NCI-H774 (cell line): ENCODE measurements around the gene MBD4.
"Not testable (repeated sequence)": the region's sequence is repeated elsewhere in the genome, so short reads cannot be mapped to it uniquely, and the experiment has no call there.

Experiments
- DNase-seq: peaks from one replicate; lab custom pipeline; 2025; lab: John Stamatoyannopoulos, UW

MBD4 gene

DNA sequence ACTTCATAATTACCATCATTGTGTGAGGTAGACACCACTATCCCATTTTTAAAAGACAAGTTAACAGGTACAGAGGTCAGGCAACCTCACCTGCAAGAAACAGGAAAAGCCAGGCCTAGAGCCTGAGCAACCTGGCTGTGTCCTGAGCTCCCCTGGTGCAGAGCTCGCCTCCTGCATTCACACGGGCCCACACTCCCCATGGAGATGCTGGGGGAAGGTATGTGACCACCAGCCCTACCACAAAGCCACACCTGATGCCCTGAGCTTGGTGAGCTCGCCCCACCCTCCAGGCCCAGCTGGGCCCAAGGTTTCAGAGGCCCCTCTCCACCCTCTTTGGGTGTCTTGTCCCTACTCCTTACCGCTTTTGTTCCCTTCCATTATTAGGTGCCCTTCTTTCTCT, 10.1 kb downstream of the MBD4 start:
- no peak for DNase-seq

DNA sequence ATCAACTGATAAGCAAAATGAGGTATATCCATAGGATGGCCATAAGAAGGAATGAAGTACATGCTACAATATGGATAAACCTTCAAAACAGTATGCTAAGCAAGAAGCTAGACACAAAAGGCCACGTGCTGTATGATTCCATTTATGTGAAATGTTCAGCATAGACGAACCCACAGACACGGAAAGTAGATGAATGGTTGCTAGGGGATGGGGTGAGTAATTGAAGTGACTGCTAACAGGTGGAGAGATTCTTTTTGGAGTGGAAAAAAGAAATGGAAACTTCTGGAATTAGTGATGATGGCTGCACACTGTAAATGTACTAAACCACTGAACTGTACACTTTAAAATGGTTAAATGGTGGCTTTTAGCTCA, 10.7 kb downstream of the MBD4 start:
- DNase-seq: no peak

DNA sequence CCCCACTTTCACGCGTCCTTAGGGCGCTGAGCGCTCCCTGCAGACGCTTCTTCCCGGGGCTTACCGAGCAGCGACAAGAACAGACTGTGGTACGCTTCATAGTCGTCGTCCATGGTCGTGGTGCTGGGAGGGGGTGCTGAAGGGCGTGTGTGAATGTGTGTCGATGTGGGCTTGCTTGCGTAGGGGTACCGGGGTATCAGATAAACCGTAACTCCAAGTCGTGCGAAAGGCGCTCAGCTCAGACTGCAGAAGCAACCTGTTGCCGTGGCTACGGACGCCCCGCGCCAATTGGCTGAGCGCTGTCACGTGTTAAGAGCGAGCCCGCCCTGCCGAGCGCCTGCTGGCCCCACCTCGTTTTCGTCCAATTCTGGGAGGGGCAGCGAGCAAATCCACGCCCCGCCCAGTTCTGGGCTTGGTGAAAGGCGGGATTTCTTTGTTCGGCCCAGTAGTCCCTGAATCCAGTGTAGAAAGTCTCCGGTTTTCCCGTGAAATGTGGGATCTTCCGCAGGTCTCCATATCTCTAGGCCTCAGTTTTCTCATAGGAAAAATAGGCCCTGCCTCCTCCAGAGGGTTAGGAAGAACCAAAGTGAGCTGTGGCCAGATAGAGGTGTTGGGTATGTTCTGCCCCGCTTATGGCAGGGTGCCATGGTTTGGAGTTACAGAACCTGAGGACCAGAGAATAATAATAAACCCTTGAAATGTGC, 11.2 kb downstream of the MBD4 start, which contains the start of gene EFCAB12:
TSS of gene EFCAB12 (minus strand) at position 261 of the 704 bp plus-strand sequence. CDS start at position 113, 148 bp downstream.
- peak; percentile 96 for DNase-seq

DNA sequence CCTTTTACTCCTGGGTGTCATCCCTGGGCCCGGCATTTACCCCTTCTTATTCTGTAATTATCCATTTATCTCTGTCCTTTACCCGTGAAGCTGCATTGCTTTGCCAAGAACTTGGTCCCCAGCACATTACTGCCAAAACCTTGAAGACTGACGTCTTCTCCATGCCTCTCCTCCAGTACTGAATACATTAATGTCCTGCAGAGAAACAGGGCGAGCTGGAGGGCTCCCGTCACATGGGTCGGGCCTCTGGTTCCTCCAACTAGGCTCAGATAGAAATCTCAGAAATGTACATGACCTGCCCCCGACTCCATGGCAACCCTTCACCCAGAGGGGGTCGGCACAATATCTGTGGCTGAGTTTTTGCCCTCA, 11.8 kb downstream of the MBD4 start:
- DNase-seq: no peak

DNA sequence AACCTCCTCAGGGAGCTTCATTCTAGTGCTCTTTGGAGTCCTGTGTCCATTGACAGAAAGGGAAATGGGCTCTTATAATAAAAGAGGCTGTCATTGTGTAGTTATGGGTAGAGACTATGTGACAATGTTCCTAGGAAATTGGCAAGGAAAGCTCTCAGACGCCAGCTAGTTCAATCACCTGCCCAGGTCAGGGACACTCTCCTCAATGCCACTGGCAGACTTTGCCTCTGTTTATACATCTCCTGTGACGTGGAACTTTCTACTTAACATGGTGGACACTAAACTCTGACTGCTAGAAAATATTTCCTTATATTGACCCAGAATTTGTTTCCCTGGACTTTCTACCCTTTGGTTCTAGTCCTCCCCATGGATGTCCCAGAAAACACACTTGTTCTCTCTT, 14.1 kb downstream of the MBD4 start:
- no peak for DNase-seq

DNA sequence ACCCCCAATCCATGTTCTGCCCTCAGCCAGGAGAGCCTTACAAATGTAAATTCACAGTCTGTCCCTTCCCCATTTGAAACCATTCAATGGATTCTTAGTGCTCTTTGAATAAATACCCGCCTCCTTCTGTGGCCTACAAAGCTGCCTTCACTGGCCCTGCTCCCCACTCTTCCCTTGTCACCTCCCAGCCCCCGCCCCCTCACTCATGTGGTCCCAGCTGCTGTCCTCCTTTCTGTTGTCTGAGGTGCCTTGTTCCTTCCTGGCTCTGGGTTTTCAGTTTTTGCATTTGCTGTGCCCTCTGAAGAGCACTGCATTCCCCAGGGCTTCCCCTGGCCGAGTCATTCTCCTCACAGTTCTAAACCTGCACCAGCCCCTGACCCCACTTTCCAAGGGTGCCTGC, 14.5 kb downstream of the MBD4 start:
- DNase-seq: no peak

DNA sequence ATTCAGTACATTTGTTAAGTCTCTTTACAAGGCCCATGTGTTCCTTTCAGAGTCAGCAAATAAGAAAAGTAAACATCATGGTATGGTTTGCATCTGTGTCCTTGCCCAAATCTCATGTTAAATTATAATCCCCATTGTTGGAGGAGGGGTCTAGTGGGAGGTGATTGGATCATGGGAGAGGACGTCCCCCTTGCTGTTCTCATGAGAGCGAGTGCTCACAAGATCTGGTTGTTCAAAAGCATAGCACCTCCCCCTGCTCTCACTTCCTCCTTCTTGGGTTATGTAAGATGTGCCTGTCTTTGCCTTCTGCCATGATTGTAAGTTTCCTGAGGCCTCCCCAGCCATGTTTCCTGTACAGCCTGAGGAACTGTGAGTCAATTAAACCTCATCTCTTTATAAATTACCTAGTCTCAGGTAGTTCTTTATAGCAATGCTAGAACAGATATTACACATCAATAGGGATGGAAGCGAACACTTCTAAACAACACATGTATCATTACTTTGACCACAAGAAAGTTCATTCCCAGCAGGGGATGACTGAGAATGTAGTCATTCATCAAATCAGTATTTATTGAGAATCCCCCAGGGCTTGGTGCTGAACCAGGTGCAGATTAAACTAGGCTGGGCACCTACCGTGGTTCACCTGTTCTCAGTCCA, 15.4 kb downstream of the MBD4 start:
- peak; percentile 3 for DNase-seq

DNA sequence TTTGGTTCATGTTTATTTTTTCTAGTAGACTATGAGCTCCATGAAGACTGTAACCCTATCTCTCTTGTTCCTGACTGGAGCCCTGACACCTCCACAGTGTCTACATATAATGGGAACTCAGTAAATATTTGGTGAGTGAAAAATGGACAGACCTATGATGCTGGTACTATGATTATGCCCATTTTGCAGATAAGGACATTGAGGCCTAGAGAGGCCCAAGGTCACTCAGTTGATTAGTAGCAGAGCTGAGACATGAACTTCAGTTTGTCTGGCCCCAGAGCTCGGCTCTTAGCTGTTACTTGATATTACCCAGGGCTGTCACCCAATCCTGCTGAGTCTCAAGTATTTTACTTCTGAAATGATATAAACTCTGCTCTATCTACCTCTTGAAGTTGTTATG, 16.9 kb downstream of the MBD4 start:
- no peak for DNase-seq

DNA sequence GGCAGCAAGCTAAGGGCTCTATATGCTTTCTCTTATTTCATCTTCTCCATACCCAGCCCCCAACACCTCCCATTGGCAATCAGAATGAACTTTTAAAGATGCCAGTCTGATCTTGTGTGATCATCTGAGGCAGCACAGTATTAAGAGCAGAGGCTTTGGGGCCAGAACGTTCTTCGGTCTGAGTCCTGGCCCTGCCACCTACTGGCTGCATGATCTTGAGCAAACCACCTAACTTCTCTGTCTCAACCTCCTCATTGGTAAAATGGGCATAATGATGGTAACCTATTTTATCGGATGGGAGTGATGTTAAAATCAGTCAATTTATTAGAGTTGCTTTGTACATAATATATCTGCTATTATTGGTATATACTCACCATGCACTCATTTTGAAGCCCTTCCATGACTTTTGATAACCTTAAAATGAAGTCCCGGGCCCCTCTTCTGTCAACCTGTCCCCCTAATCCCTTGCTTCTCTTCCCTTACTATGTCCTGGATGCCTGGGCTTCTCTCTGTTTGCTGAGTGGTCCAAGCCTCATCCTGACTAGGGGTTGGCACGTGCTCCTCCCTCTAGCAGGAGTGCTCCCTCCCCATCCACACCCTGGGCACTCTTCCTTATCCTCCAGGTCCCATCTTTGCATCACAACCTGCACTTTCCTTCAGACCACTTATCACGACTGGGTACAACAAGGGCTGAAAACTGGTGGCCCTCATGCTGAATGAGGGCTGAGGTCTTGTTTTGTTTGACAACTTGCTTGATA, 17.6 kb downstream of the MBD4 start:
- DNase-seq: no peak

DNA sequence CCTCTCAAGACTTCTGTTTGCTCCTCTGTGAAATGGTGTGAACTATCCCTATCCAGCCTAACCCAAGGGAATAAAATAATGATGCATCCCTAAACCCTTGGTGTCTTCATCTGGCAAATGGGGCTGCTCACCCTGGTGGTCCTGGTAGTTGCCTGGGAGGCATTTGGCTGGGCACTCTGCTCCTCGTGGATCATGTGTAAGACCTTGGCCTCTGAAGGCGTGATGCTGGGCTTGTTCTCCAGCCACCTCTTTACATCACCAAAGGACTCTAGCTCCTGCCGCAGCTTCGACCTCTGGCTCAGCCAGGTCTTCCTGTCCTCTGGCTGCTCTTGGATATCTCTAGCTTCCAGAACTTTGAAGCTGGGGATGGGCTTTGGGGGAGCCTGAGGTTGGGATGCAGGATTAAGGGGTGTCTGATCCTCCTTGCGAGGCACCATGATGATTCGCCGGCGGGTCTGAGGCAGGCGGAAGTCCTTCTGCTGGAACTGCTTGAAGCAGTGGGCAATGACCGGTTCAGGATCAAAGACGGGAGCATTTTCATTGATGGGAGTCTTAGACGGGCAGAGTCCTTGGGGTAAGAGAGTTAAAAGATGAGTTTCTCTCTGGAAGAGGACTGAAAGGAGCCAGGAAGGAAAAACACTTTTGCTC, 18.4 kb downstream of the MBD4 start:
- no peak for DNase-seq

DNA sequence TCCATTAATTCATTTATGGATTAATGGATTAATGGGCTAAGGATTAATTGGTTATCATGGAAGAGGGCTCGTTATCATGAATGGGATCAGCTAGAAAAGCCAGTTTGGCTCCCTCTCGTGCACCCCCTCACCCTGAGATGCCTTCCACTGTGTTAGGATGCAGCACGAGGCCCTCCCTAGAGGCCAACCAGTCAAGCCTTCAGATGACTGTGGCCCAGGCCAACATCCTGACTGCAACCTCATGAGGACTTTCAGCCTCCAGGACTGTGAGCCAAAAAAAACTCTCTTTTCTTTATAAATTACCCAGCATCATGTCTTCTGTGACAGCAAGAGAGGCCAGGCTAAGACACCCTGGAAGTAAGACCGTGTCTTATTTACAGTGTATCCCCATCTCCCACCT, 20.3 kb downstream of the MBD4 start:
- DNase-seq: no peak

DNA sequence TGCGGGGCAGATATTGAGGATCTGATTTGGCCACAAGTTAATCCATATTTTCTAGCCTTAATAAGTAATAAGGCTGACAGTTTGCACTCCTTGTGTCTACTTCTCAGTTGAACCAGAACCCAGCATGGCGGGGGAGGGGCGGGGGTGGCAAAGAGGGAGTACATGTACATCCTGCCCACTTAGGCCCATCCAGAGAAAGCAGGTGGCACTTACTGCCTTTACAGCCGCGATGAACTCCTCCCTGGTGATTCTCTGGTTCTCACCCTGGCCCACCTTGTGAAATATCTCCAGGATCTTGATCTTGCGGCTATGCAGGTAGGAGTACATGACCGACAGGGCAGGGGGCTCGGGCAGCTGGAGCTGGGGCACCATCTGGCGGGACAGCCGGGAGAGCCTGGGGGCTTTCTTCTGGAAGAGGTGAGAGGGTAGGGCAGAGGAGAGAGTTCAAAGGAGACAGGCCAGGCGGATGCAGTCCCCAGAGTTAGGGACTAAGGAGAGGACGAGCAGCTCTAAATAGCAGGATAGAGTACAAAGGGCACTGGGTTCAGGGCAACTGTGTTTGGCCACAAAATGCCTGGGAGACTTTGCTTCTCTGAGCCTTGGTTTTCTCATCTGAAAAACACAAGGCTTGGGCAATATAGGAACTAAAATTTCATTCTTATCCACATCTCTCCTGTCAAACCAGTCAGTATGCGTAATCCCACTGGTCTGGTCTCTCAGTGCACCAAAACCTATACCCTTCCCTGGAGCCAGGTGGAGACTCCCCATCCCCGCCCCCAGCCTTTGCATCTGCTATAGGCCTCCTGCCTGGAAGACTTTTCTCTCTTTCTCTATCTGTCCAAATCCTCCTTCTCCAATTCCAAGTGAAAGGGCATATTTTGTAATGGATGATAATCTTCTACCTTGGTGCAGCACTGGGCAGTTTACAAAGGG, 21.4 kb downstream of the MBD4 start:
- DNase-seq: no peak

DNA sequence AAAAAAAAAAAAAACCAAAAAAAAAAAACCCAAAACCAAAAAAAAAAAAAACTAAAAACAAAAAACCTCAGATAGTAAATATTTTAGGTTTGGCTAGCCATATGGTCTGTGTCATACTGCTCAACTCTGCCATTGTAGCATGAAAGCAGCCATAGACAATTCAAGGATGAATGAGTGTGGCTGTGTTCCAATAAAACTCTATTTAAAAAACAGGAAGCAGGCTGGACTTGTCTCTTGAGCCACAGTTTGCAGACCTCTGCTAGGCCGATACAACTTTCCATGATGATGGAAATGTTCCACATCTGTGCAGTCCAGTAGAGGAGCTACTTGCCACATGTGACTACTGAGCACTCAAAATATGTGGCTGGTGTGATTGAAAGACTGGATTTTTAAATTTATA, 22.4 kb downstream of the MBD4 start:
- no peak for DNase-seq

DNA sequence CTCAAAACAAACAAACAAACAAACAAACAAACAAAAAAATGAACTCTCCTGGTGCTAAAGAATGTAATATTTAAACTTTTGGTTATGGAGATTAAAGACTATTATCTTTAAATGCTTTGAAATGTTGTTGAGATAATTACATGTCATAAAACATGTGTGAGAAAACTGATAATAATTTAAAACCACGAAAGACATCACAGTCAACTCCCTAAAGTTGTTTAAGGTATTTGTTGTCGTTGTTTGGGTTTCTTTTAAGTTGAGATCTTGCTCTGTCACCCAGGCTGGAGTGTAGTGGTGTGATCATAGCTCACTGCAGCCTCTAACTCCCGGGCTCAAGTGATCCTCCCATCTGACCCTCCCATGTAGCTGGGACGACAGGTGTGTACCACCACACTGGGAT, 23.3 kb downstream of the MBD4 start:
- DNase-seq: no peak

DNA sequence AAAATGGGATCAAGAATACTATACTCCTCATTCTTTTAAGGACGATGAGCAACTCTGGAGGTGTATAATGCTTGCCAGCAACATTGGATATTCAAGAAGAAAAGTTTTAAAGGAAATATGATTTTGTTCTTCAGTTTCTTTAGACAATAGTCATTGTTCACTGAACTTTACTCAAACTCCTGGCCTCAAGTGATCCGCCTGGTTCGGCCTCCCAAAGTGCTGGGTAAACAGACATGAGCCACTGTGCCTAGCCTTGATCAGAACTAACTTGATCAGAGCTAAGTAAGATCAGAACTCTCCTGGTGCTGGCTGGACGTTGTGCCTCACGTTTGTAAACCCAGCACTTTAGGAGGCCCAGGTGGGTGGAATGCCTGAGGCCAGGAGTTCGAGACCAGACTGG, 23.9 kb downstream of the MBD4 start:
- no peak for DNase-seq

DNA sequence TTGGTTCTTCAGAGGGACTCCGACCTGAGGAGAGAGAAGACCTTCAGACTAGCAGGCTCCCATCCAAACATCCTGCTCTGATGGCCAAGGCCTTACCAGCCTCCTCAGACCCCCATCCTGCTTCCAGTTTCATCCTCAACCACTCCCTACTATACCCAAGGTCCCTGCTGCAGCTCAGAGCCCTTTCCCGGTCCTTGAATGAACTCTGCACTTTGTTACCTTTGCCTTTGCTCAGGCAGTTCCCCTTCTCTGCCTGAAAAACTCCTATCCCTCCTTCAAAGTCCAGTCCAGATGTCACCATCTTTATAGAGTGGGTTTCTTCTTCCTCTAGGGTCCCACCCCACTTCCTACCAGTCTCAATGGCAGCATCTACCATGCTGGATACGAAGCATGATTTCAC, 24.4 kb downstream of the MBD4 start:
- no peak for DNase-seq

DNA sequence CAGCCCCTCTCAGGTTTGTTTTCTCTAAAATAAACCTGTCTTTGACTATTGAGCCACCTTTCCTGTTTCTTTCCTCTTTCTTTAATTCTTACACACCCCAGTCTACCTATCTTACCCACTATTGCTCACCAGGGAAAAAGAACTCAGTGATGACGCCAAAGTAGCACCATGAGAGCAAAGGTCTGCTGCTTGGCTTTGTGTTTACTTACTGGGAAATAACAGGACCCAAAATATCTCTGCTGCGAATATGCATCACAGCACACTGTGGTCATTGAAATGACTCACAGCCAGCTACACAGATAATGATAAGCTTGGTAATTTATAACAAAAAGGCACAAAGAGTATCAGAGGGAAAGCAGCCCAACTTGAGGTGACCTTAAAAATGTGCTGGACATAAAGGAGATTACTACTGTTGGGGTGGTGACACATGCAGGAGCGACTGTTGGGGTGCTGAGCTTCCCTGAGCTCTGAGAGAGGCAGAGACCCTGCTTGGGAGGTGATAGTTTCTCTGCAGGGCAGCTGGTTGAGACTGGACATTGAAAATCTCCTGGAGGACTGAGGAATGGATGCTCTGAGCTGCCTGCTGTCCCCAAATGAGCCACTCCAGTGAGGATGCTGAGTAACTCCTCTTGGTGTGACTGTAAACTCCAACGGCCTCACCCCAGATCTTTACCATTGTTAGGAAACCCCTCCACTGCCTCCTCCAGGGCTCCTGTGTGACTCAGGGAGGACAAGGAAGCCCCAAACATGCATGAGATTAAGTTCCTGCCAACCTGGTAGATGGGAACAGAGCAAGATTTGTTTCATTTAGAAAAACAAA, 25.9 kb downstream of the MBD4 start:
- no peak for DNase-seq

DNA sequence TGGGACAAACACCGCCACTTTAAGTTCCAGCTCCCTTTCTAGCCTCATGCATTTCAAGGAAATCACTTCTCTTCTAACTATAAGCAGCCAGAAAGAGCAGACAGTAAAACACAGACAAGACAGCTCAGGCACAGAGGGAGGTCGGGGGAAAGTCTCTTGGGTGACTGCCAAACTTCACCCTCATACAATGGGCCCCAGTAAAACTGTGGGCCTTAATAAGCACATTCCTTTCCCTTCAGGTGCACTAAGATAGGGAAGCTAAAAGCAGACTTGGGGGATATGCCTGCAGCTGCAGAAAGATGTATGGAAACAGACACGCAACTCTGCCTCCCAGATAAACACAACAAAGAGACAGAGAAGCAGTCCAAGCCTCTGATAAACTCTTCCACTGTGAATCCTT, 26.5 kb downstream of the MBD4 start:
- DNase-seq: not testable (repeated sequence)

DNA sequence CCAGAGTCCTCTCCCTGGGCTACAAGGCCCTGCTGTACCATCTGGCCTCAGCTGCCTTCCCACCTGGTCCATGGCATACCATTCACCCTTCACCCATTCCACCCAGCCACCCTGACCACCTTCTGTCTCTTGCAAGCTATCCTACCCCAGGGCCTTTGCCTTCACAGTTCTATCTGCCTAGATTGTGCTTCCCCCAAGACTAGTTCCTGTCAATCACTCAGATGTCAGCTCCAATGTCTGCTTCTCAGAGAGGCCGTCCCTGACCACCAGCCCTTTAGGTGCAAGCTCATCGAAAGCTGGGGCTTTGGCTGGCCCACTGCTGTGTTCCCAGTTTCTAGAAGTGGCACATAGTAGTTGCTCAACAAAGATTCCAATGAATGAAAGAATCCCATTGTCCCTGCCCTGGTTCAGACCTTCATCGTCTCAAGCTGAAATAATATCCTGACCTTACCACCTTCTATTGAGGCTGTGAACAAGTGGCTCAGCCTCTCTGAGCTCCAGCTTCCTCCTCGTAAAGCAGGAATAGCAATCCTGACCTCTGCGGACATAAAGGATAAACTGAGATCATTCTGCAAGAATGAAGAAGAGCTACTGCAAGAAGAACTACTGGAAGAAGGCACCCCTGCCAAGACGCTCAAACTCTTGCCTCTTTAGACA, 27.1 kb downstream of the MBD4 start:
- no peak for DNase-seq

DNA sequence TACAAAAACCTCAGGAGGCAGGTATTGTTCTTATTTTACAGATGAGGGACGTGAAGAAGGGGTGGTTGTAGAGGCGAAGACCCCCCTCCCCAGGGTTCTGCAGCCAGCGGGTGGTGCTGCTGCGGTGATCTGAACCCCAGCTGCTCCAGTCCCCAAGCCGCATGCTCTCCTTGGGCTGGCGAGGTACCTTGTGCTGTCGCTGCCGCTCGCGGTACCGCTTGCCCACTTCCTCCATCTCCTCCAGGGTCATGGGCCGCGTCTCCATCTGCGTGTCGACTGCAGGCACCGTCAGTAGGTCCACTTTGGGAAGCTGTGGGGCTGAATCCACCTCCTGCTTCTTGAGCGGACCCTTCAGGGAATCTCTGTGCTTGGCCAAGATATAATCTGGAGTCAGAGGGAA, 28.8 kb downstream of the MBD4 start:
- no peak for DNase-seq
